ENCODE results near the gene GLRX3.
"Not testable (repeated sequence)": the region's sequence is repeated elsewhere in the genome, so short reads cannot be mapped to it uniquely, and the experiment has no call there.

The GLRX3 gene

GRCh38 chr10:130194194-130194990 lies 58.2 kb downstream of the GLRX3 start:
- no peak overlapping the region for H3K4me3 ChIP-seq (ENCODE audit: insufficient read depth, low read depth, low read length, poor library complexity, severe bottlenecking)
- peaks cover 8% of the 10 kb centered on the region for H3K4me1 ChIP-seq (ENCODE audit: control insufficient read depth, insufficient read depth, low read length, poor library complexity, severe bottlenecking)
- H3K9me3 ChIP-seq (ENCODE audit: control insufficient read depth, low read length): no peaks in the 10 kb centered on the region
- no peak overlapping the region for H3K27ac ChIP-seq (ENCODE audit: insufficient read depth, low read length, poor library complexity, severe bottlenecking)
- no peak for DNase-seq
- no peaks in the 10 kb centered on the region for H3K27me3 ChIP-seq (replicated peaks; ENCODE audit: control insufficient read depth, insufficient read depth, low read length, poor library complexity, severe bottlenecking)
- no peaks in the 10 kb centered on the region for H3K36me3 ChIP-seq (ENCODE audit: control insufficient read depth, insufficient read depth, low read length)

- Histone ChIP-seq H3K9me3 (ENCODE audit: control insufficient read depth, low read length) (no peaks in the 10 kb centered on the region), H3K27me3 (replicated peaks; ENCODE audit: control insufficient read depth, insufficient read depth, low read length, poor library complexity, severe bottlenecking) (no peaks in the 10 kb centered on the region), H3K4me3 (ENCODE audit: insufficient read depth, low read depth, low read length, poor library complexity, severe bottlenecking) (no peak overlapping the region), H3K4me1 (ENCODE audit: control insufficient read depth, insufficient read depth, low read length, poor library complexity, severe bottlenecking) (peaks cover 8% of the 10 kb centered on the region), H3K27ac (ENCODE audit: insufficient read depth, low read length, poor library complexity, severe bottlenecking) (no peak overlapping the region), H3K36me3 (ENCODE audit: control insufficient read depth, insufficient read depth, low read length) (no peaks in the 10 kb centered on the region)
- DNase-seq: no peak
Observed at GRCh38 chr10:130194991-130195645, 58.9 kb downstream of the GLRX3 start.

DNA sequence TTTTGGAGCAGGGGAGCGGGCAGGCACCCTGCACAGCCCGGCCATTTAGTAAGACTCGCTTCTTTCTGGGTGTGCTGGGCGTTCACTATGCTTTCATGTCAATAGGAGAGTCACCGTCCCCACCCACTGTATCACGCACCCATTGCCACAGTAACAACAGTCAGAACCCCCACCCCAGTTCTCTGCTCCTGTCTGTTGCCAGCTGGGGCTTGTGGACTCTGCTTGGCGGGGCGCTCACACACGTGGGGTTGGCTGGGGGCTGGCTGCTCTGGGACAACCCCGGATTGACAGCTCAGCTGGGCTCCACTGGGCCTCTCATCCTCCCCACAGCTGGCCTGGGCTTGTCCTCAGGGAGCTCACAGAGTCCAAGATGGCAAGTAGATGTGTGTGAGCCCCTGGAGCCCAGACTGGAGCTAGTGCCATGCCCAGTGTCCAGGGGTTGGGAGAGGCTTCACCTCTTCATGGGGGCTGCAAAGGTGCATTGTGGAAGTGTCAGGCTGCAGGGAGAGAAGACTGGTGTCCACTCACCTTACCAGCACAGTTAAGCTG lies 59.6 kb downstream of the GLRX3 start:
- H3K4me1 ChIP-seq (ENCODE audit: control insufficient read depth, insufficient read depth, low read length, poor library complexity, severe bottlenecking): peaks cover 1% of the 10 kb centered on the region
- H3K27me3 ChIP-seq (replicated peaks; ENCODE audit: control insufficient read depth, insufficient read depth, low read length, poor library complexity, severe bottlenecking): no peaks in the 10 kb centered on the region
- no peak overlapping the region for H3K27ac ChIP-seq (ENCODE audit: insufficient read depth, low read length, poor library complexity, severe bottlenecking)
- no peaks in the 10 kb centered on the region for H3K9me3 ChIP-seq (ENCODE audit: control insufficient read depth, low read length)
- DNase-seq: no peak
- H3K36me3 ChIP-seq (ENCODE audit: control insufficient read depth, insufficient read depth, low read length): no peaks in the 10 kb centered on the region
- no peak overlapping the region for H3K4me3 ChIP-seq (ENCODE audit: insufficient read depth, low read depth, low read length, poor library complexity, severe bottlenecking)

- Histone ChIP-seq H3K27ac (ENCODE audit: insufficient read depth, low read length, poor library complexity, severe bottlenecking) (no peak overlapping the region), H3K27me3 (replicated peaks; ENCODE audit: control insufficient read depth, insufficient read depth, low read length, poor library complexity, severe bottlenecking) (no peaks in the 10 kb centered on the region), H3K9me3 (ENCODE audit: control insufficient read depth, low read length) (no peaks in the 10 kb centered on the region), H3K36me3 (ENCODE audit: control insufficient read depth, insufficient read depth, low read length) (no peaks in the 10 kb centered on the region), H3K4me3 (ENCODE audit: insufficient read depth, low read depth, low read length, poor library complexity, severe bottlenecking) (no peak overlapping the region), H3K4me1 (ENCODE audit: control insufficient read depth, insufficient read depth, low read length, poor library complexity, severe bottlenecking) (no peaks in the 10 kb centered on the region)
- no peak for DNase-seq
Observed at GRCh38 chr10:130196511-130197487, 60.6 kb downstream of the GLRX3 start.

- H3K4me1 ChIP-seq (ENCODE audit: control insufficient read depth, insufficient read depth, low read length, poor library complexity, severe bottlenecking): no peaks in the 10 kb centered on the region
- no peaks in the 10 kb centered on the region for H3K36me3 ChIP-seq (ENCODE audit: control insufficient read depth, insufficient read depth, low read length)
- no peaks in the 10 kb centered on the region for H3K9me3 ChIP-seq (ENCODE audit: control insufficient read depth, low read length)
- H3K27ac ChIP-seq (ENCODE audit: insufficient read depth, low read length, poor library complexity, severe bottlenecking): no peak overlapping the region
- DNase-seq: no peak
- no peak overlapping the region for H3K4me3 ChIP-seq (ENCODE audit: insufficient read depth, low read depth, low read length, poor library complexity, severe bottlenecking)
- no peaks in the 10 kb centered on the region for H3K27me3 ChIP-seq (replicated peaks; ENCODE audit: control insufficient read depth, insufficient read depth, low read length, poor library complexity, severe bottlenecking)
Observed at GRCh38 chr10:130198651-130199050, 62.5 kb downstream of the GLRX3 start.

DNA sequence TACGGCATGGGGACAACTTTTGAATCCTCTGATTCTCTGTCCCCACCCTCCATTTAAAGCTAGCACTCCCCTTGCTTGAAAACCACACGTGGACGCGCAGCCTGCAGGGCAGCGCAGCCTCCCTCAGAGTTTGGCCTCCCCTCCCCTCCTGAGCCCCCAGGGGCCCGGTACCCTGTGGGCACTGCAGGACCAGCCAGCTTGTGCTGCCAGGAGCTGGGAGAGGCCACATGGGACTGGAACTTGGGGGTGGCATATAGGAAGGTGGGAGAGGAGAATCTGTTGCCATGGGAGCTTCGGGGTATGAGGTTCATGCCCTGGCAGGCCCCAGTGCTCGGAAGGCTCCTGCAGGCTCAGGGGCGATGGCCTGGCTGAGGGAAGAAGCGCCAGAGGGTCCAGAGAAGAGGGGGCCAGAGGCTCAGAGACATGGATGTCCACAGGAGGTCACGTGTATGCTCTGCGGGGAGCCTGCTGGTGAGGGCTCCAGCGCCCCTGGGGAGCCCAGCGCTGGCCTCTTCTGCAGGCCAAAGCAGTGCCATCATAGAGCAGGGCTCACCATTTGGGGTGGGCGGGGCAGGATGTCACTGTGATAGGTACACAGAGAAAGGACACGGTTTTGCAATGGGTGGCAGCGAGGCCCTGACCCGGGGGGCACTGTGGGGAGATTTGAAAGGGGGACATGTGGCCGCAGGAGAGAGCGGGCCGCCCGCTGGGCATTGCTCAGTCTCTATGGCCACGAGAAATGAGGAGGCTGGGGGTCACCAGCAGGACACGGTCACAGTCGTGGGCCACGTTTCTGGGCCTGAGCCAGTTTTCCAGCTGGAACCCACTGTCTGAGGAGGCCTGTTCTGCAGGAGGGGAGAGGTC lies 64.2 kb downstream of the GLRX3 start:
- Histone ChIP-seq H3K27ac (ENCODE audit: insufficient read depth, low read length, poor library complexity, severe bottlenecking) (no peak overlapping the region), H3K36me3 (ENCODE audit: control insufficient read depth, insufficient read depth, low read length) (no peaks in the 10 kb centered on the region), H3K9me3 (ENCODE audit: control insufficient read depth, low read length) (no peaks in the 10 kb centered on the region), H3K4me1 (ENCODE audit: control insufficient read depth, insufficient read depth, low read length, poor library complexity, severe bottlenecking) (no peaks in the 10 kb centered on the region), H3K27me3 (replicated peaks; ENCODE audit: control insufficient read depth, insufficient read depth, low read length, poor library complexity, severe bottlenecking) (no peaks in the 10 kb centered on the region), H3K4me3 (ENCODE audit: insufficient read depth, low read depth, low read length, poor library complexity, severe bottlenecking) (no peak overlapping the region)
- no peak for DNase-seq

- DNase-seq: no peak
- no peaks in the 10 kb centered on the region for H3K27me3 ChIP-seq (replicated peaks; ENCODE audit: control insufficient read depth, insufficient read depth, low read length, poor library complexity, severe bottlenecking)
- H3K36me3 ChIP-seq (ENCODE audit: control insufficient read depth, insufficient read depth, low read length): no peaks in the 10 kb centered on the region
- H3K27ac ChIP-seq (ENCODE audit: insufficient read depth, low read length, poor library complexity, severe bottlenecking): no peak overlapping the region
- H3K4me3 ChIP-seq (ENCODE audit: insufficient read depth, low read depth, low read length, poor library complexity, severe bottlenecking): no peak overlapping the region
- no peaks in the 10 kb centered on the region for H3K9me3 ChIP-seq (ENCODE audit: control insufficient read depth, low read length)
- H3K4me1 ChIP-seq (ENCODE audit: control insufficient read depth, insufficient read depth, low read length, poor library complexity, severe bottlenecking): no peaks in the 10 kb centered on the region
Observed at GRCh38 chr10:130201043-130201380, 64.8 kb downstream of the GLRX3 start.

DNA sequence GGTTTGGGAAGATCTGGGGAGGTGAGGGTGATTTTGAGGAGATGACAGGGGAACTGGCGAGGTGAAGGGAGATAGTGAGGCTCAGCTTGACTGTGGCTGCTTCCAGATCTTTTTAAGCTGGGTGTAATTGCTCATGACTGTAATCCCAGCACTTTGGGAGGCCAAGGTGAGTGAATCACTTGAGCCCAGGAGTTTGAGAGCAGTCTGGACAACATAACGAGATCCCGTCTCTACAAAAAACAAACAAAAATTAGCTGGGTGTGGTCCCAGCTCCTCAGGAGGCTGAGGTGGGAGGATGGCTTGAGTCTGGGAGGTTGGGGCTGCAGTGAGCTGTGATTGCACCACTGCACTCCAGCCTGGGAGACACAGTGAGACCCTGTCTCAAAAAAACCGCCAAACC lies 66.0 kb downstream of the GLRX3 start:
- not testable (repeated sequence) for H3K27me3 ChIP-seq (replicated peaks; ENCODE audit: control insufficient read depth, insufficient read depth, low read length, poor library complexity, severe bottlenecking); DNase-seq; H3K4me3 ChIP-seq (ENCODE audit: insufficient read depth, low read depth, low read length, poor library complexity, severe bottlenecking); H3K9me3 ChIP-seq (ENCODE audit: control insufficient read depth, low read length); H3K27ac ChIP-seq (ENCODE audit: insufficient read depth, low read length, poor library complexity, severe bottlenecking); H3K36me3 ChIP-seq (ENCODE audit: control insufficient read depth, insufficient read depth, low read length); H3K4me1 ChIP-seq (ENCODE audit: control insufficient read depth, insufficient read depth, low read length, poor library complexity, severe bottlenecking)

DNA sequence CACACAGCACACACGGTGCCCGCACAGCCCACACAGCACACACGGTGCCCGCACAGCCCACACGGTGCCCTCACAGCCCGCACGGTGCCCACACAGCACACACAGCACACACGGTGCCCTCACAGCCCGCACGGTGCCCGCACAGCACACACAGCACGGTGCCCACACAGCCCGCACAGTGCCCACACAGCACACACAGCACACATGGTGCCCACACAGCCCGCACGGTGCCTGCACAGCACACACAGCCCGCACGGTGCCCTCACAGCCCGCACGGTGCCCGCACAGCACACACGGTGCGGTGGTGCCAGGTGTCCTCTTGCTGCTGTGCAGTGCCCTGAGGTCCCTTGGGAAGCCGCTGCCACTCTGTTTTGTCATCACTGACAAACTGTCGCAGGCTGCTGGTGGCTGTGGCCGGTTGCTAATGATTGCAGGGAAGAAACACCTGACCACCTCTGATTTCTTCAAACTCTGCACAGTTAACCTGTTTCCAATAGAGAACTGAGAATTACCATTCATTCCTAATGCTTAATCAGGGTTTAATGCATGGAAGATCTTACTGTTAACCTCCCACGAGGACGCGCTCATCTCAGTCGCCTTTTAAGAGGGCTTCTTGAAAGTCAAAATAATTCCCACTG lies 66.9 kb downstream of the GLRX3 start:
- Histone ChIP-seq H3K36me3 (ENCODE audit: control insufficient read depth, insufficient read depth, low read length) (no peaks in the 10 kb centered on the region), H3K27me3 (replicated peaks; ENCODE audit: control insufficient read depth, insufficient read depth, low read length, poor library complexity, severe bottlenecking) (no peaks in the 10 kb centered on the region), H3K9me3 (ENCODE audit: control insufficient read depth, low read length) (no peaks in the 10 kb centered on the region), H3K4me1 (ENCODE audit: control insufficient read depth, insufficient read depth, low read length, poor library complexity, severe bottlenecking) (no peaks in the 10 kb centered on the region), H3K27ac (ENCODE audit: insufficient read depth, low read length, poor library complexity, severe bottlenecking) (no peak overlapping the region), H3K4me3 (ENCODE audit: insufficient read depth, low read depth, low read length, poor library complexity, severe bottlenecking) (no peak overlapping the region)
- DNase-seq: no peak
